ACHN (cell line): ENCODE data around the gene KLHL17.
A peak's percentile ranks its signal among the peaks of the same experiment; 100 is the strongest.
"Not testable (repeated sequence)": the region's sequence is repeated elsewhere in the genome, so short reads cannot be mapped to it uniquely, and the experiment has no call there.

Experiments used
- DNase-seq: peaks from one replicate; pipeline ENCODE4 v3.0.0-alpha.2; 2015
- in situ Hi-C: cut with HindIII; loops from 2 replicates; pipeline ENCODE4 v1.10.0; 2017; ENCODE audit warnings: low sequenced_read_pairs, low pct_ligation_motif_present, low pct_unique_long_range_greater_than_20kb

KLHL17 gene

DNA sequence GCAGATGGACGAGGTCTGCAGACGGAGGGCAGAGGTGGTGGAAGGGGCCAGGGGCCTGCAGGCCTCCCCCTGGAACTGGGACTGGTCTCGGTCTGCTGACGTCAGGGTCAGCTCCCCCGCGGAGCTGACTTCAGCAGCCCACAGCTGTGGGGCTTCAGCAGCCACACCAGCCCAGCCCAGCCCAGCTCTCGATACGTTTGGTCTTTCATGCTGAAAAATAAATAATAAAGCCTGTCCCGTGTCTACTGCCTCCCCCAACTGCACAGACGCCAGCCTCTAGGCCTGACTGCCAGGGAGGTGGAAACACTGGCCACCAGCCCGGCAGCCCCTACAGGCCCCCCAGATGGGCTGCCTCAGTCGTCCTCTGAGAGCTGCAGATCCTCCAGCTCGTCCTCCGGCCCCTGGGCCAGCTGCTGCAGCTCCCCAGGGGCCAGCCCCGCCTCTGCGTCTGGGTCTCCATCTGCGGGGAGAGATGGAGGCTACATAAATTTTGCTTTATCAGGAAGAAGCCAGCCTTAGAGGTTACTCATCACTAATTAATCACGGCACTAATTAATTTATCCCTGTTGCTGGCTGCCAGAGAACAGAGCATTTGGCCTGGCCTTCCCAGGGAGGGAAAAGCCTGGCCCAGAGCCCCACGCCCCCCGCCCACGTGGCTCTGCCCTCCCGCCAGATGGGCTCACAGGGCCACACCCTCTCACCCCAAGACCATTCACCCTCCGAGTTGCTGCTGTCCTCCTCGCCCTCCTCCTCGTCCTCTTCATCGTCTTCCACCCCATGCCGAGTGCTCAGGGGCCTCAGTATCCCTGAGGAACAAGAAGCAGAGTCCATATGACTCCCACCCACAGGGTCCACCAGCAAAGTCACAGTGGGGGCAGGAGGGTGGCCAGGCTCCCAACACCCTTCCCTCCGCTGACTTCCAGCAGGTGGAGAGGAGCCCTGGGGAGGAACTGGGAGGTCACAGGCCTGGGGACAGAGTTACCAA is 15.8 kb upstream of the KLHL17 start:
- in situ Hi-C loops: no loop called here

DNA sequence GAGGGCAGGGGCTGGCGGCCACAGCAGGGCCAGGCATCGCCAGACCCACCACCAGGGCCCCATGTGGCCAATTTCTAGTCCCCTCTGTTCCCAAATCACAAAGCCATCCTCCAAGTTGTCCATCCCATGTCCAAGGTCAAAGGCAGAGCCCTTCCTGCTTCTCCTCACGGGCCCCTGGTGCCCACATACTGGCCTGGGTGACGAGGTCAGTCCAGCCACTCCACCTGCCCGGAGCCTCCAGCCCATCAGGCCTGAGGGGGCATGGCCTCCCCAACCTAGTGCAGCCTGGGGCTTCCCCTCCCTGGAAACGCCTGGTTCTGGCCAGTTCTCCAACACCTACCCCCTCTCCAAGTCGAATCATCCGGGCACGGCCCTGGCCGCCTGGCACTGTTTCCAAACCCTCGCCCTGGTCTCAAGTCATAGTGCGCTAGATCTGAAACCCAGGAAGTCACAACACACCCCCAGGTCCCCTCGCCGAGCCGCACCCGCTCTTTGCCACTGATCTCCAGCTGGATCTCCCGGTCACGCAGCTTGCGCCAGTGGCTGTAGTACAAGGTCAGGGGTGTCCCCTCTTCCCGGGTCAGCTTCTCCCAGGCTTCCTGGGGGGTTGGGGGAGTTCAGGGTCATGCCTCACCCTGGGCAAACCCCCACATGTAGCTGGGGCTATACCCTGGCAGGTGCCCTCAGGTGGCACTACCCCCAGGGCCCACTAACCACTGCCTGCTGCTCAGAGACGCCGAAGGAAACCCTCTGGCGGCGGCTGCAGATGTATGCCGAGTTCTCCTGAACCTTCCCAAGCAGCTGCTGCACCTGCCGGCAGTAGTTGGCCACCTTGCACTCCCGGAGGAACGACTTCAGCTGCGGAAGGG is 14.5 kb upstream of the KLHL17 start:
- in situ Hi-C loops: no loop called here
- no peak for DNase-seq

More for the DNA sequence above, 15.8 kb upstream of the KLHL17 start:
- no peak for DNase-seq

DNA sequence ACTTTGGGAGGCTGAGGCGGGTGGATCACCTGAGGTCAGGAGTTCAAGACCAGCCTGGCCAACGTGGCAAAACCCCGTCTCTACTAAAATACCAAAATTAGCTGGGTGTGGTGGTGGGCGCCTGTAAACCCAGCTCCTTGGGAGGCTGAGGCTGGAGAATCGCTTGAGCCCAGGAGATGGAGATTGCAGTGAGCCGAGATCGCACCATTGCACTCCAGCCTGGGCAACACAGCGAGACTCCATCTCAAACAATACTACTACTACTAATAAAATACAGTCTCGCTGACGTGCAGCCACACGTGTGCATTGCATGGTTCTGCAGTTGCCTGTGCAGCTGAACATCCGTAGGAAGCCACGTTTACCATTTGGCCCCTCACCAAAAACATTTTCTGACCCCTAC is 13.6 kb upstream of the KLHL17 start:
- in situ Hi-C loops, DNase-seq: not testable (repeated sequence)

DNA sequence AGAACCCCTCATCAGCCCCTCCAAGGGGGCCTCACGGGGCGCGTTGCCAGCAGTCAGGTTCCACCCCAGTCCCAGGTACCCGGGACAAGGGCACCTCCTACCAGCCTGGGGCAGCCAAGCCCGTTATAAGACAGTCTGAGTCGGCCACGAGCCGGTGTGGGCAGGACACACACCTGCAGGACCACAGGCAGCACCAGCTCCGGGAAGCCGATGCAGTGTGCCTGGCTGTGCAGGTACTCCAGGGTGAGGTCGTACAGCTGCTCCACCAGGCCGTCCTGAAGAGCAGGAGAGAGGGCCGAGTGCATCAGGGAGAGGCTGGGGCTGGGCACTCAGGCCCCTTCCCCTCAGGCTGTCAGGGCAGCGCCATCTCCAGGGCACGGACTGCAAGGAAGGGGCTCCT is 12.4 kb upstream of the KLHL17 start:
- no peak for DNase-seq
- in situ Hi-C loops: no loop called here

DNA sequence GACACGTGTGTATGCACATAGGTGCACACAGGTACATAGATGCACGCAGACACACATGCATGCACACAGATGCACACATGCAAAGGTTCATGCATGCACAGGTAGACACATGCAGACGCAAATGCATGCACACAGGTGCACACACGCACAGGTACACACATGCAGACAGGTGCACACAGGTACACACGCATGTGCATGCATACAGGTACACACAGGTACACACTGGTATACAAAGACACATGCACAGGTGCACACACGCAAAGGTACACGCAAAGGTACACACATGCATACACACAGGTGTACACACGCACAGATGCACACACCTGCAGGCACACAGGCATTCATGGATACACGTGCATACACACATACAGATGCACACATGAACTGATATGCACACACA is 10.1 kb upstream of the KLHL17 start:
- no peak for DNase-seq
- in situ Hi-C loops: no loop called here

DNA sequence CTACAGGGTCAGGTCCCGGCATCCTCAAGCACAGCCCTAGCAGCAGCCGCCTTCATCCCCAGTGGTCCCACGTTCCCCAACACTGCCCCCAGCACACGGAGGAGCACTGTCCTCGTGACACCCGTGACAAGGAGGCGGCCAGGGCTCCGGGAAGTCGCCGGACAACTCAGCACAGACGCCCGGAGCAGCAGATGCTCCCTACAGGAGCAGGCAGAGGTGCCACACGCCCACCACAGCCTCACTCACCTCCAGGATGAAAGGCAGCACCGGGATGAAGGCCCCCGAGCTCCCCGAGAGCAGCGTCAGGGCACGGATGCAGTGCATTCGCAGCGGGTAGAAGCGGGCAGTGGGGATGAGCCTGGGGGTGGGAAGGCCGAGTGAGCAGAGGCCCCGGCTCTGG is 9.5 kb upstream of the KLHL17 start:
- in situ Hi-C loops: no loop called here
- no peak for DNase-seq

DNA sequence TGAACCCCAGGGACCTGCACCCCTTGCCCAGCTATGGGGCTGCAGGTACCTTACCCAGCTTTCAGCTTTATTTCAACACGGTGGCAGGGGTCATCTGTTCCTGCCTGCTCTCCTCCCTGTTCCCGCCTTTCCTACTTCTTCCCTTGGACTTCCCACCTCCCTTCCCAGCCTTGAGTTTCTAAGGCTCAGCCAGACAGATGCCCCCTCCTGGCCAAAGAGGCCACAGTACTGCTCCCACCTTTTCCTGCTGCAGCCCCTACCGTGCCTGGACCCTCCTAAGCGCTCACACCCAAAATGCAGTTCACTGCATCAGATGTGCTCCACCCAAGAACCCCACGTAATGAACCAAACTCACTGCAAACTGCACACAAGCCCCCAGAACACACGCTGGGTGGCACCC is 9.0 kb upstream of the KLHL17 start:
- no peak for DNase-seq
- in situ Hi-C loops: no loop called here

DNA sequence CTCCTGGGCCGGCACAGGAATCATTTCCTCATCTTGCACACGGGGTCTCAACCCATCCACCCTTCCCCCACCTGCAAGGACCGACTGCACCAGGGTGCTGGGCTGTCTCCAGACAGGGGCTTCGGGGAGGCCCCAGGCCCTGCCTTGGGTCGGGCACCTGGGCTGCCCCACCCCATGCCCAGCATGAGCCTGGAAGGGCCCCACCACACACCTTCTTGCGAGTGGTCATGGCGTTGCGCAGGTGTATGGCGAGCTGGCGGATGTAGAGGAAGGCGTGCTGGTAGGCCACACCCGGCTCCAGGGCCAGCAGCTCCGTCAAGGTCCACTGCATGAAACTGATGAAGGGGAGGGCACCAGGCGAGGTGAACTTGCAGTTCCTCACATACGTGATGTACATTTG is 8.2 kb upstream of the KLHL17 start:
- in situ Hi-C loops: no loop called here
- DNase-seq: no peak

DNA sequence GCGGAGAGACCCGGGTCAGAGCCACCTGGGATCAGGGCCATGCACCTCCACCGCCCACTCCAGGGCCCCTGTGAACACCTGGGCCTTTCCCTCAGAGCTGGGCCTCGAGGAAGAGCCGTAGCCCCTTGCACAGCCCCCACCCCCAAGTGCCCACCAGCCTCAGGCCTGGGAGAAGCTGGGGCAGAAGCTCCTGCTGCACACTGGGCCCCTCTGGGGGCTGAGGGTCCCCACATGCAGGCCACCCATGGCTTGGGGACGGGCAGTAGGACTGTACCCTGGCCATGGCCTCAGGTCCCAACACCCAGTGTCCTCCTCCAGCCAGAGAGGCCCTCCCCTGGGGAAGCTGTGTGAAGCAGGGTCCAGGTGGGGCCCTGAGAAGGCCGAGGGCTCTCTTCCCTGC is 7.8 kb upstream of the KLHL17 start:
- in situ Hi-C loops: no loop called here
- DNase-seq: no peak

DNA sequence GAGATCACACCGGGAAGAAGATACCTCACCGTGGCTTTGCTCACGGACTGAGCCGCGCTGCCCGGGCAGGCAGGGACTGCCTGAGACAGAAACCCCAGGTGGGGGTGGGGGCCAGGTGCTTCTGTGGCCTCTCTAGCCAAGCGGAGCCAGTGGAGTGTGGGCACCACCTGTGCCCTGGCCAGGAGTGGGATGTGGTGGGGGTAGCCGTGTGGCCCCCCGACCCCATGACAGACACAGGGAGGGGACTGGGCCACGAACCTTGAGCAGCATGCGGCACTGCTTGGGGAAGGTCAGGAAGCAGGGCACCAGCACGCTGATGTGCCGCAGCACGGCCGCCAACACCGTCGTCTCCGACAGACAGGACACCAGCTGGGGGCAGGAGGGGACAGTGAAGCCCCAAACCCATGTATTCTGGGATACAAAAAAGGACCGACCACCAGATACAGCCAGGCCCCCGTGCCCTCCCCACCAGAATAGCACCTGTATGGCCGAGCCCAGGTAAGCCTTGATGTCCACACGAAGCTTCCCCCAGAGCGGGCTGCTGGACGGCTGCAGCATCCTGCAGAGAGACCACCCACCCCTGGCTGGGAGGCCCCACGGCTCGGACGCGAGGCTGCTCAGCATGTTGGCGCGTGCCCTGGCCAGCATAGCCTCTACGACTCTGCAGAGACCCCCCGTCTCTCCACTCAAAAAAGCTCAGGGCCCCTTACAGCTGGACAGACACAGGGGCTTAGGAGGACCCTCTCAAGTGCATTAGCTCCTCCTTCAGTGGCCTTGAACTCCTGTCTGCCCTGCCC is 6.7 kb upstream of the KLHL17 start:
- DNase-seq: no peak
- in situ Hi-C loops: no loop called here

DNA sequence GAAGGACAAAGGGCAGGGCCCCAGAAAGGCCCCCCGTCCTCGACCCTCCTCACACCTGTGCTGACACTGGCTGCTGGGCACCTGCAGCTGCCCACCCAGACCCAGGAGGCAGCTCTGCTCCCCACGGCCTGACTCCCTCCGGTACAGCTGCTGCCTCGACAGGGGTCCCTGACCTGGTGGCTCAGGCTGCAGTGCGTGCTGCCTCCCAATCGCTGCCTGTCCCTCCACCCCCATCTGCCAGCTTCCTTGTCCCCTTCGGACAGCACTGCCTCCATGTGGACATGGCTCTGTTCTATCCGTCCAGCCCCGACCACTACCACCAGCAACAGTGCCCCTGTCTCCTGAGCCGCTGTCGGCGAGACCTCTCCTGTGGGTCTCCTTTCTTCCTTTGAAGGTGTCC is 5.5 kb upstream of the KLHL17 start:
- DNase-seq: no peak
- in situ Hi-C loops: no loop called here

DNA sequence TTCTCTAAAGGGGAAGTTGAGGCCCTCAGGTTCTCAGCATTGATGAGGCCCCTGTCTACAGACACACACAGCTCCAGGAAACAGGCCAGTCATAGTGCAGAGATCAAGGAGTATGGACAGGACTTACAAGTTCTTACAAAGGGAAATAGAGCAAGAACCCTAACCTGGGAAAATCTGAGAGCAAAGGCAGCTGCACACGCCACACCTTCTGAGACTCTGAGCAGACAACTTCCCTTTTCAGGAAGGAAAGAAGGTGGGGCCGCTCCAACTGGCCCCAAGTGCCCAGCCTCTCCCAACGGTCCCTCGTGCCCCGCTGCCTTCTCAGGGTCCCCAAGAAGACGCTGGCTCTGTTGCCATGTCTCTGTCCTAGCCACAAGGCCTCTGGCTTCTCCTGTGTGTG is 4.9 kb upstream of the KLHL17 start:
- no peak for DNase-seq
- in situ Hi-C loops: no loop called here

DNA sequence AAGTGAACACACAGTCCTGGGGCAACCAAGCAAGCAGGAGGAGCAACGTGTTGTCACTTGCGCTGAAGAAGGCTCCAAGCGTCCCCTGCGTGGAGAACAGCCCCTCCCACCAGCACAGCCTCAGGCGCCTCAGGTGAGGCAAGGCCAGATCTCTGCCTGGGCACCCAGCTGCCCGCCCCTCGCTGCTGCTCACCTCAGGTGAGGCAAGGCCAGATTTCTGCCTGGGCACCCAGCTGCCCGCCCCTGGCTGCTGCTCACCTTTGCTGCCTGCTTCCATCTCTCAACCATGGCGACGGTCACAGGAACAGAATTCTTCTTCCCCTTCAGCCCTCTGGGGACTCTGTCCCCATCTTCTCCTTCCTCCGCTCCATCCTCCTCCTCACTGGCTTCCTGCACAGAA is 3.7 kb upstream of the KLHL17 start:
- no peak for DNase-seq
- in situ Hi-C loops: no loop called here

DNA sequence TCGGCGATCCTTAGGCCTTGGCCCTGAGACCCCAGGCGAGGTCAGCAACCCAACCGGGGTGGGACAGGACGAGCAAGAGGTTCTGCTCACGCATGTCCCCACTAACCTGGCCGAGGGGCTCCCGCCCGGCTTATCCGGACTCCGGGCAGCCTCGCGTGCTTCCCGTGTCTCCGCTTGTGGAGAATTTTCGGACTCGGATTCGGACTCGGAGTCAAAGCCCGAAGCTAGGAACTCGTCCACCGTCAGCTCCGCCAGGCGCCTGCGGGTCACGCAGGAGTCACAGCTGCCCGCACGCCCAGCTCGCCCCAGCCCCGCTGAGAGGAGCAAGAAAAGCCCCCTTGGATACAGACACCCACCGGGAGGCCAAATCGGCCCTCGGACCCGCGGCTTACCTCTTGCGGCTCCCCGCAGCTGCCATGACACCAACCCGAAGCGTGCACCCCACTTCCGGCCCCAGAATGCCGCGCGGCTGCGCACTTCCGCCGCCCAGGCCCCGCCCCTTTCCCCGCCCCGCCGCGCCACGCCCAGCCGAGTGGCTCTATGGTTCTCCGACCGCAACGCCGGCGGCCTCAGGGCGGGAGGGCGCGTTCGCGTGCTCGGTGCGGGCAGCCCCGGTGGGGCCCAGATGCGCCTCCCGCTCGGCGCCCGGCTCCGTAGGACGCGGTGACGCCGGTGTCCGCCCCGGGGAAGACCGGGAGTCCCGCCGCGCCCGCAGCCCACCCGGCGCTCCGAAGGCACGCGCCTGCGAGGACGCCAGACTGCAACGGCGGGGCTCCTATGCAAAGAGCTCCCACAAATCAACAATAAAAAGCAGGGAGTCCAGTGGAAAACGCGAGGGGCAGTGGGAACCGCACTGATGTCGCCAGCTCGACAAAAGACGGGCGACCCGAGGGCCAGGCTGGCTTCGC is 1.3 kb upstream of the KLHL17 start, which contains the start of gene NOC2L:
NOC2L (minus strand) TSS at position 434 of the 908 bp plus-strand sequence; CDS start at position 418, 16 bp downstream.
- DNase-seq: peak; percentile 79
- in situ Hi-C loops: no loop called here

DNA sequence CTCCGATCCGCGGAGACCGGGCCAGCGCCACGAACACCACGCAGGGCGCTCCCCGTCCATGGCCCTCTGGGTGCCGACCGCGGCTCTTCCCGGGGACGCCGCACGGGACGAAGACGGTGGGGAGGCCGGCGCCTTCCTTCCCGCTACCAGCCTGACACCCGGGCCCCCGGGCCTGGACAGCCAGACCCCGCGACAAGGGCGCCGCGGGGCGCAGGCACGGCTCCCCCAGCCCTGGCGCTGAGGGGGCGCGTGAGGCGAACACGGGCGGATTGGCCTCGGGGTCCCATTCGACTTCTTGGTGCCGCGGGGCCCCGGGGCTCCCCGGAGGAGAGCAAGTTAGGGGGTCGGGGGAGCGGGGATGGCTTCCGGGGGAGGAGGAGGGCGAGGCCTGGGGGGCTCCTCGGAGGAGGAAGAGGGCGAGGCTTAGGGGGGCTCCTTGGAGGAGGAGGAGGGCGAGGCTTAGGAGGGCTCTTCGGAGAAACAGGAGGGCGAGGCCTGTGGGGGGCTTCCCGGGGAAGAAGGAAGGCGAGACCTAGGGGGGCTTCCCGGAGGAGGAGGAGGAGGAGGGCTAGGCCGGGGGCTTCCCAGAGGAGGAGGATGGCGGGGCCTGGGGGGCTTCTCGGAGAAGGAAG is 537 bp upstream of the KLHL17 start:
- in situ Hi-C loops: no loop called here

DNA sequence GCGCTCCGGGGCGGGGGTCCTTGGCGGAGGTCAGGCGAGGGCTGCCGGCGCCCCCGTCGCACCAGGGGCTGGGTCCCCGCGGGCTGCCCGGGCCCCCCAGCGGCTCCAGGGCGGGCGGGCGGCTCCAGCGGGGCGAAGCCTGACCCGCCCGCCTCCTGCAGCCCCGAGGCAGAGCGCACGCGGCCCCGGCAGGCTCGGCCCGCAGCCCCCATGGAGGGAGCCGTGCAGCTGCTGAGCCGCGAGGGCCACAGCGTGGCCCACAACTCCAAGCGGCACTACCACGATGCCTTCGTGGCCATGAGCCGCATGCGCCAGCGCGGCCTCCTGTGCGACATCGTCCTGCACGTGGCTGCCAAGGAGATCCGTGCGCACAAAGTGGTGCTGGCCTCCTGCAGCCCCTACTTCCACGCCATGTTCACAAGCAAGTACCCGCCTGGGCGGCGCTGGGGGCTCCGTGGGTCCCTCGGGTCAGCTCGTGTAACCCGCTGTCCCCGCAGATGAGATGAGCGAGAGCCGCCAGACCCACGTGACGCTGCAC is 817 bp downstream of the KLHL17 start:
- no peak for DNase-seq
- in situ Hi-C loops: no loop called here

More for the DNA sequence above, 537 bp upstream of the KLHL17 start:
- no peak for DNase-seq
